ENCODE measurements around the gene GPX3. TPM values are rescaled to one million over a fixed set of nuclear protein-coding genes. Genes with fewer than 3 reads are reported as not detected.

The GPX3 gene
- total RNA-seq, 1 experiment from 2014 or later: not detected

GRCh38 chr5:151017897-151018296 lies 2.5 kb upstream of the GPX3 start:
- H3K4me2 ChIP-seq (ENCODE audit: low read depth, low read length, poor library complexity, severe bottlenecking): no peak overlapping the region
- H3K9ac ChIP-seq (ENCODE audit: low read length): no peak overlapping the region
- H2AFZ ChIP-seq (ENCODE audit: low read length): no peak overlapping the region
- H3K27me3 ChIP-seq (ENCODE audit: low read length): no peaks in the 10 kb centered on the region
- no peaks in the 10 kb centered on the region; the same call in 1 of the 2 replicates for H4K20me1 ChIP-seq (ENCODE audit: insufficient read depth, low read depth, low read length)
- no peaks in the 10 kb centered on the region for H3K4me1 ChIP-seq (ENCODE audit: low read length)
- H3K27ac ChIP-seq (ENCODE audit: low read length): no peak overlapping the region
- DNase-seq: no peak
- H3K9me2 ChIP-seq (replicated peaks; ENCODE audit: insufficient read depth, low read length): no peaks in the 10 kb centered on the region
- no peaks in the 10 kb centered on the region for H3K9me3 ChIP-seq (ENCODE audit: low read length)
- H3K4me3 ChIP-seq (ENCODE audit: low read length): no peak overlapping the region
- H3K36me3 ChIP-seq (ENCODE audit: insufficient read depth, low read length): no peaks in the 10 kb centered on the region
- no peaks in the 10 kb centered on the region for H3K79me2 ChIP-seq (ENCODE audit: low read length)

GRCh38 chr5:151018846-151019245 lies 1.5 kb upstream of the GPX3 start:
- Histone ChIP-seq H2AFZ (ENCODE audit: low read length) (no peak overlapping the region), H3K36me3 (ENCODE audit: insufficient read depth, low read length) (no peaks in the 10 kb centered on the region), H4K20me1 (ENCODE audit: insufficient read depth, low read depth, low read length) (no peaks in the 10 kb centered on the region; the same call in 1 of the 2 replicates), H3K4me3 (ENCODE audit: low read length) (no peak overlapping the region), H3K9me2 (replicated peaks; ENCODE audit: insufficient read depth, low read length) (no peaks in the 10 kb centered on the region), H3K4me1 (ENCODE audit: low read length) (no peaks in the 10 kb centered on the region), H3K9me3 (ENCODE audit: low read length) (no peaks in the 10 kb centered on the region), H3K9ac (ENCODE audit: low read length) (no peak overlapping the region), H3K79me2 (ENCODE audit: low read length) (no peaks in the 10 kb centered on the region), H3K4me2 (ENCODE audit: low read depth, low read length, poor library complexity, severe bottlenecking) (no peak overlapping the region), H3K27me3 (ENCODE audit: low read length) (no peaks in the 10 kb centered on the region), H3K27ac (ENCODE audit: low read length) (no peak overlapping the region)
- no peak for DNase-seq

GRCh38 chr5:151019331-151019730 lies 1.1 kb upstream of the GPX3 start:
- DNase-seq: no peak
- no peak overlapping the region for H3K4me2 ChIP-seq (ENCODE audit: low read depth, low read length, poor library complexity, severe bottlenecking)
- no peak overlapping the region for H3K4me3 ChIP-seq (ENCODE audit: low read length)
- no peaks in the 10 kb centered on the region for H3K27me3 ChIP-seq (ENCODE audit: low read length)
- H3K4me1 ChIP-seq (ENCODE audit: low read length): no peaks in the 10 kb centered on the region
- H3K36me3 ChIP-seq (ENCODE audit: insufficient read depth, low read length): no peaks in the 10 kb centered on the region
- H4K20me1 ChIP-seq (ENCODE audit: insufficient read depth, low read depth, low read length): no peaks in the 10 kb centered on the region; the same call in 1 of the 2 replicates
- H3K9me3 ChIP-seq (ENCODE audit: low read length): no peaks in the 10 kb centered on the region
- H3K79me2 ChIP-seq (ENCODE audit: low read length): no peaks in the 10 kb centered on the region
- H3K9ac ChIP-seq (ENCODE audit: low read length): no peak overlapping the region
- no peaks in the 10 kb centered on the region for H3K9me2 ChIP-seq (replicated peaks; ENCODE audit: insufficient read depth, low read length)
- H2AFZ ChIP-seq (ENCODE audit: low read length): no peak overlapping the region
- H3K27ac ChIP-seq (ENCODE audit: low read length): no peak overlapping the region

- Histone ChIP-seq H3K27ac (ENCODE audit: low read length) (no peak overlapping the region), H3K4me1 (ENCODE audit: low read length) (no peaks in the 10 kb centered on the region), H3K79me2 (ENCODE audit: low read length) (no peaks in the 10 kb centered on the region), H3K4me2 (ENCODE audit: low read depth, low read length, poor library complexity, severe bottlenecking) (no peak overlapping the region), H3K27me3 (ENCODE audit: low read length) (no peaks in the 10 kb centered on the region), H3K9me2 (replicated peaks; ENCODE audit: insufficient read depth, low read length) (no peaks in the 10 kb centered on the region), H2AFZ (ENCODE audit: low read length) (no peak overlapping the region), H3K36me3 (ENCODE audit: insufficient read depth, low read length) (no peaks in the 10 kb centered on the region; the same call in 1 of the 2 replicates), H3K9me3 (ENCODE audit: low read length) (no peaks in the 10 kb centered on the region), H3K9ac (ENCODE audit: low read length) (no peak overlapping the region), H3K4me3 (ENCODE audit: low read length) (no peak overlapping the region), H4K20me1 (ENCODE audit: insufficient read depth, low read depth, low read length) (no peaks in the 10 kb centered on the region; the same call in 1 of the 2 replicates)
- DNase-seq: no peak
Observed at GRCh38 chr5:151021746-151022145, 1.4 kb downstream of the GPX3 start.

GRCh38 chr5:151022511-151023018 lies 2.2 kb downstream of the GPX3 start:
- H2AFZ ChIP-seq (ENCODE audit: low read length): no peak overlapping the region
- H3K27me3 ChIP-seq (ENCODE audit: low read length): no peaks in the 10 kb centered on the region
- no peaks in the 10 kb centered on the region for H3K79me2 ChIP-seq (ENCODE audit: low read length)
- H3K36me3 ChIP-seq (ENCODE audit: insufficient read depth, low read length): no peaks in the 10 kb centered on the region; the same call in 1 of the 2 replicates
- H3K27ac ChIP-seq (ENCODE audit: low read length): no peak overlapping the region
- H3K9me3 ChIP-seq (ENCODE audit: low read length): no peaks in the 10 kb centered on the region
- H3K4me2 ChIP-seq (ENCODE audit: low read depth, low read length, poor library complexity, severe bottlenecking): no peak overlapping the region
- no peak overlapping the region for H3K4me3 ChIP-seq (ENCODE audit: low read length)
- no peaks in the 10 kb centered on the region; the same call in 1 of the 2 replicates for H4K20me1 ChIP-seq (ENCODE audit: insufficient read depth, low read depth, low read length)
- no peaks in the 10 kb centered on the region for H3K9me2 ChIP-seq (replicated peaks; ENCODE audit: insufficient read depth, low read length)
- no peak overlapping the region for H3K9ac ChIP-seq (ENCODE audit: low read length)
- H3K4me1 ChIP-seq (ENCODE audit: low read length): no peaks in the 10 kb centered on the region
- no peak for DNase-seq

- DNase-seq: no peak
- Histone ChIP-seq H3K4me3 (ENCODE audit: low read length) (no peak overlapping the region), H3K4me1 (ENCODE audit: low read length) (no peaks in the 10 kb centered on the region), H3K9me3 (ENCODE audit: low read length) (no peaks in the 10 kb centered on the region), H3K27me3 (ENCODE audit: low read length) (no peaks in the 10 kb centered on the region), H2AFZ (ENCODE audit: low read length) (no peak overlapping the region), H3K79me2 (ENCODE audit: low read length) (no peaks in the 10 kb centered on the region), H3K36me3 (ENCODE audit: insufficient read depth, low read length) (peaks cover 1% of the 10 kb centered on the region; the same call in 1 of the 2 replicates), H3K9ac (ENCODE audit: low read length) (no peak overlapping the region), H3K4me2 (ENCODE audit: low read depth, low read length, poor library complexity, severe bottlenecking) (no peak overlapping the region), H3K9me2 (replicated peaks; ENCODE audit: insufficient read depth, low read length) (no peaks in the 10 kb centered on the region), H3K27ac (ENCODE audit: low read length) (no peak overlapping the region), H4K20me1 (ENCODE audit: insufficient read depth, low read depth, low read length) (no peaks in the 10 kb centered on the region; the same call in 1 of the 2 replicates)
Observed at GRCh38 chr5:151023047-151023615, 2.7 kb downstream of the GPX3 start.

GRCh38 chr5:151023651-151024050 lies 3.3 kb downstream of the GPX3 start:
- Histone ChIP-seq H2AFZ (ENCODE audit: low read length) (no peak overlapping the region), H3K79me2 (ENCODE audit: low read length) (no peaks in the 10 kb centered on the region), H4K20me1 (ENCODE audit: insufficient read depth, low read depth, low read length) (no peaks in the 10 kb centered on the region; the same call in 1 of the 2 replicates), H3K9me3 (ENCODE audit: low read length) (no peaks in the 10 kb centered on the region), H3K36me3 (ENCODE audit: insufficient read depth, low read length) (peaks cover 6% of the 10 kb centered on the region; the same call in 1 of the 2 replicates), H3K4me3 (ENCODE audit: low read length) (no peak overlapping the region), H3K27me3 (ENCODE audit: low read length) (no peaks in the 10 kb centered on the region), H3K9me2 (replicated peaks; ENCODE audit: insufficient read depth, low read length) (no peaks in the 10 kb centered on the region), H3K27ac (ENCODE audit: low read length) (no peak overlapping the region), H3K4me1 (ENCODE audit: low read length) (no peaks in the 10 kb centered on the region), H3K9ac (ENCODE audit: low read length) (no peak overlapping the region), H3K4me2 (ENCODE audit: low read depth, low read length, poor library complexity, severe bottlenecking) (no peak overlapping the region)
- no peak for DNase-seq

GRCh38 chr5:151024440-151025249 lies 4.3 kb downstream of the GPX3 start:
- Histone ChIP-seq H3K4me1 (ENCODE audit: low read length) (no peaks in the 10 kb centered on the region), H3K36me3 (ENCODE audit: insufficient read depth, low read length) (peaks cover 12% of the 10 kb centered on the region), H3K4me3 (ENCODE audit: low read length) (no peak overlapping the region), H3K27me3 (ENCODE audit: low read length) (no peaks in the 10 kb centered on the region), H3K79me2 (ENCODE audit: low read length) (no peaks in the 10 kb centered on the region), H3K9me3 (ENCODE audit: low read length) (no peaks in the 10 kb centered on the region), H4K20me1 (ENCODE audit: insufficient read depth, low read depth, low read length) (no peaks in the 10 kb centered on the region; the same call in 1 of the 2 replicates), H3K4me2 (ENCODE audit: low read depth, low read length, poor library complexity, severe bottlenecking) (no peak overlapping the region), H3K27ac (ENCODE audit: low read length) (no peak overlapping the region), H3K9ac (ENCODE audit: low read length) (no peak overlapping the region), H3K9me2 (replicated peaks; ENCODE audit: insufficient read depth, low read length) (no peaks in the 10 kb centered on the region), H2AFZ (ENCODE audit: low read length) (no peak overlapping the region)
- DNase-seq: no peak
